Measurements from ENCODE around the gene CHRNB1.

Gene CHRNB1

DNA sequence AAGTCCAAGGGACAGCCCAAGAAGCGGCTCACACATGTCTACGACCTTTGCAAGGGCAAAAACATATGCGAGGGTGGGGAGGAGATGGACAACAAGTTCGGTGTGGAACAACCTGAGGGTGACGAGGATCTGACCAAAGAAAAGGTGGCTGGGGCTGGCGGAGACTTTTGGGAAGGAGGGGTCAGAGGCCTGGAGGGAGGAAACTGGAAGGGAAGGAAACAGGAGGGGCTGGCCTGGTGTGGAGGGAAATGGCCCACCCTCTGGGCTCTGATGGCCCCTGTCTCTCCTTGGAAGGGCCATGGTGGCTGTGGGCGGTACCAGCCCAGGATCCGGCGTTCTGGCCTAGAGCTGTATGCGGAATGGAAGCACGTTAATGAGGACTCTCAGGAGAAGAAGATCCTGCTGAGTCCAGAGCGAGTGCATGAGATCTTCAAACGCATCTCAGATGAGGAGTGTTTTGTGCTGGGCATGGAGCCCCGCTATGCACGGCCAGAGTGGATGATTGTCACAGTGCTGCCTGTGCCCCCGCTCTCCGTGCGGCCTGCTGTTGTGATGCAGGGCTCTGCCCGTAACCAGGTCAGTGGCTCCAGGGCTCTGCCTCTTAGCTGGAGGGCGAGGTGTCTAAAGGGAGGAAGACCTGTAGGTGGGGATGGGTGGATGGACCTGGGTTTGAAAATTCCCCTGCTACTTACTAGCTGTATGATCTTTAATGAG is 51.8 kb downstream of the CHRNB1 start:
- no peak for DNase-seq (ENCODE audit: low read depth)

DNA sequence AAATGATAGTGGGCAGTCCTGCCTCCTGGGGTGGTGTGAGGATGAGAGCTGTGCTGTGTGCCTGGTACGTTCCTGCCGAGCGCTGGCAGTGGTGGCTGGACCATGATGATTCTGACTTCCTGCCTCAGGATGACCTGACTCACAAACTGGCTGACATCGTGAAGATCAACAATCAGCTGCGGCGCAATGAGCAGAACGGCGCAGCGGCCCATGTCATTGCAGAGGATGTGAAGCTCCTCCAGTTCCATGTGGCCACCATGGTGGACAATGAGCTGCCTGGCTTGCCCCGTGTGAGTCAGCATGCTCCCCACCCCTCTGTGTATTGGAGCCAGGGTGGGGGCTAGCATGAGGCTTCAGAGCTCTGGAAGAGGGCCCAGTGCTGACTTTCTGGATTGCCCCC is 52.4 kb downstream of the CHRNB1 start:
- no peak overlapping the region for H3K4me3 ChIP-seq (ENCODE audit: control insufficient read depth, low read depth, low read length)
- DNase-seq (ENCODE audit: low read depth) = no peak
- no peak for TF ChIP-seq CTCF (conservative IDR thresholded peaks at IDR 0.05; ENCODE audit: control insufficient read depth, insufficient read depth, low read depth, low read length)

More for the DNA sequence above, 51.8 kb downstream of the CHRNB1 start:
- H3K4me3 ChIP-seq (ENCODE audit: control insufficient read depth, low read depth, low read length) = no peak overlapping the region
- no peak for TF ChIP-seq CTCF (conservative IDR thresholded peaks at IDR 0.05; ENCODE audit: control insufficient read depth, insufficient read depth, low read depth, low read length)

DNA sequence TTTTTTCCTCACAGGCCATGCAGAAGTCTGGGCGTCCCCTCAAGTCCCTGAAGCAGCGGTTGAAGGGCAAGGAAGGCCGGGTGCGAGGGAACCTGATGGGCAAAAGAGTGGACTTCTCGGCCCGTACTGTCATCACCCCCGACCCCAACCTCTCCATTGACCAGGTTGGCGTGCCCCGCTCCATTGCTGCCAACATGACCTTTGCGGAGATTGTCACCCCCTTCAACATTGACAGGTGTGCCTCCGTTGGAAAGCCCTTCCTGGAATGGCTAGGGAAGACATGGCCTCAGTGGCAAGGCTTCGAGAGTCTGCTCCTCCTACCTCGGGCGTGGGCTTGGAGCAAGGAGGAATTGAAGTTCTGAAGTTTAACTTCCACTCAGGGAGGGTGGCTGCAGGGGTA is 52.8 kb downstream of the CHRNB1 start:
- H3K4me3 ChIP-seq (ENCODE audit: control insufficient read depth, low read depth, low read length) = no peak overlapping the region
- no peak for TF ChIP-seq CTCF (conservative IDR thresholded peaks at IDR 0.05; ENCODE audit: control insufficient read depth, insufficient read depth, low read depth, low read length)
- DNase-seq (ENCODE audit: low read depth) = no peak

DNA sequence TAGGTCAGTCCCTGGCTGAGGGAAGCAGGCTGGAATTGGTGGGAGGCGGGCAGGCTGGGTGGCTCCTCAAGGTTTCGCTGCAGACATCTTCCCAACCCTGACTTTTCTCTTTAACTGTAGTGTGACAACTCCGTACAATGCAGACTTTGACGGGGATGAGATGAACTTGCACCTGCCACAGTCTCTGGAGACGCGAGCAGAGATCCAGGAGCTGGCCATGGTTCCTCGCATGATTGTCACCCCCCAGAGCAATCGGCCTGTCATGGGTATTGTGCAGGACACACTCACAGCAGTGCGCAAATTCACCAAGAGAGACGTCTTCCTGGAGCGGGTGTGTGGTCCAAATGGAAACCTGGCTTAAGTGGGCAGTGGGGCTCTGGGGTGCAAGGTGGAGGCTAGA is 54.3 kb downstream of the CHRNB1 start:
- TF ChIP-seq CTCF (conservative IDR thresholded peaks at IDR 0.05; ENCODE audit: control insufficient read depth, insufficient read depth, low read depth, low read length) = no peak

DNA sequence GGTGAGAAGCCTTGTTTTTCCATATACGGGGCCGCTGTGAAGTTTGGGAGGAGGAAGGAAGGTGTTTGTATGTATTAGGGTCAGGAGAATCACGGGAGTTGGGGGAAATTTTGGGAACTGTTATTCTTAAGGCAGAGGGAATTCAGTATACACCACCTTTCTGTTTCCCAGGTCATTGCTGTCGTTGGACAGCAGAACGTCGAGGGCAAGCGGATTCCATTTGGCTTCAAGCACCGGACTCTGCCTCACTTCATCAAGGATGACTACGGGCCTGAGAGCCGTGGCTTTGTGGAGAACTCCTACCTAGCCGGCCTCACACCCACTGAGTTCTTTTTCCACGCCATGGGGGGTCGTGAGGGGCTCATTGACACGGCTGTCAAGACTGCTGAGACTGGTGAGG is 56.9 kb downstream of the CHRNB1 start:
- DNase-seq (ENCODE audit: low read depth) = no peak
- no peak overlapping the region for H3K4me3 ChIP-seq (ENCODE audit: control insufficient read depth, low read depth, low read length)
- TF ChIP-seq CTCF (conservative IDR thresholded peaks at IDR 0.05; ENCODE audit: control insufficient read depth, insufficient read depth, low read depth, low read length) = no peak

More for the DNA sequence above, 54.3 kb downstream of the CHRNB1 start:
- DNase-seq (ENCODE audit: low read depth) = no peak
- H3K4me3 ChIP-seq (ENCODE audit: control insufficient read depth, low read depth, low read length) = no peak overlapping the region

- H3K4me3 ChIP-seq (ENCODE audit: control insufficient read depth, low read depth, low read length) = no peak overlapping the region
- DNase-seq (ENCODE audit: low read depth) = no peak
- no peak for TF ChIP-seq CTCF (conservative IDR thresholded peaks at IDR 0.05; ENCODE audit: control insufficient read depth, insufficient read depth, low read depth, low read length)
These were observed 57.4 kb downstream of the CHRNB1 start for GRCh38 chr17:7502171-7502847.
